OCI-LY3 (cell line): ENCODE data around the gene SLC7A5.
A peak's percentile ranks its signal among the peaks of the same experiment; 100 is the strongest.

Experiments used
- H2AFZ ChIP-seq: fragments of 200-600, 300-600 bp; shearing (Covaris generic); 2 replicates; pipeline ENCODE4 v1.6.0; 2014; ENCODE audit warnings: antibody characterized with exemption, low read depth, low read length
- H3K27ac ChIP-seq: fragments of 200-600, 300-600 bp; sonication (generic); 2 replicates; pipeline ENCODE4 v1.5.1; 2014; ENCODE audit warnings: mild to moderate bottlenecking, low read length, moderate library complexity, mixed read lengths
- H3K27me3 ChIP-seq: fragments of 200-600, 300-600 bp; sonication (generic); 2 replicates; pipeline ENCODE4 v1.6.1; 2014; ENCODE audit warnings: low read depth, low read length, mixed read lengths
- H3K36me3 ChIP-seq: fragments of 200-600, 300-600 bp; sonication (generic); replicated peaks from 2 replicates; pipeline ENCODE3; 2014; ENCODE audit warnings: low read depth, low read length, mixed read lengths
- H3K4me1 ChIP-seq: fragments of 300-600, 200-600 bp; sonication (generic); 2 replicates; pipeline ENCODE4 v1.6.1; 2014; ENCODE audit warnings: low read length, mixed read lengths
- H3K4me2 ChIP-seq: fragments of 200-600, 300-600 bp; sonication (generic); 2 replicates; pipeline ENCODE4 v1.6.1; 2014; ENCODE audit warnings: low read length, mixed read lengths
- H3K4me3 ChIP-seq: fragments of 300-600, 200-600 bp; sonication (generic); 2 replicates; pipeline ENCODE4 v1.5.1; 2014; ENCODE audit warnings: antibody characterized with exemption, mild to moderate bottlenecking, low read length, moderate library complexity
- H3K79me2 ChIP-seq: fragments of 300-600, 200-600 bp; shearing (Covaris generic); 2 replicates; pipeline ENCODE4 v1.6.1; 2014; ENCODE audit warnings: mild to moderate bottlenecking, low read length, mixed read lengths
- H3K9ac ChIP-seq: fragments of 300-600, 200-600 bp; shearing (Covaris generic); 2 replicates; pipeline ENCODE4 v1.6.0; 2014; ENCODE audit warnings: mild to moderate bottlenecking, low read length, moderate library complexity
- H3K9me3 ChIP-seq: fragments of 200-600, 300-600 bp; shearing (Covaris generic); 2 replicates; pipeline ENCODE4 v1.6.1; 2014; ENCODE audit warnings: low read length, mixed read lengths; ENCODE audit not compliant: insufficient read depth
- H4K20me1 ChIP-seq: fragments of 200-600, 300-600 bp; sonication (generic); 2 replicates; pipeline ENCODE4 v1.6.1; 2016; ENCODE audit warnings: low read length, mixed read lengths; ENCODE audit not compliant: insufficient read depth
- CTCF ChIP-seq: fragments of 200-600, 300-600 bp; sonication (generic); IDR thresholded peaks from 2 replicates; pipeline ENCODE4 v1.5.1; 2014; ENCODE audit warnings: antibody characterized with exemption, low read length, low read depth
- EZH2phosphoT487 ChIP-seq: fragments of 200-600 bp; shearing (Covaris generic); IDR thresholded peaks from 2 replicates; pipeline ENCODE4 v1.6.1; 2018; ENCODE audit warnings: antibody characterized with exemption, mixed run types, low read depth

The SLC7A5 gene

GRCh38 chr16:87832741-87833502, 36.4 kb downstream of the SLC7A5 start:
- no peak overlapping the region for H3K4me3 ChIP-seq
- peak overlapping the region; percentile 44 for H3K4me2 ChIP-seq
- peaks cover 23% of the 10 kb centered on the region for H4K20me1 ChIP-seq

GRCh38 chr16:87832137-87832527, 37.2 kb downstream of the SLC7A5 start:
- Histone ChIP-seq H3K4me2 (no peak overlapping the region), H3K9ac (no peak overlapping the region), H3K4me3 (no peak overlapping the region), H3K27me3 (no peaks in the 10 kb centered on the region), H3K4me1 (peaks cover 41% of the 10 kb centered on the region), H4K20me1 (peaks cover 23% of the 10 kb centered on the region), H3K27ac (0 out of 2 replicates have a peak overlapping the region, but pooled peaks have one; percentile 47), H3K36me3 (peaks cover 64% of the 10 kb centered on the region), H3K79me2 (no peaks in the 10 kb centered on the region; the same call in 1 of the 2 replicates), H3K9me3 (no peaks in the 10 kb centered on the region), H2AFZ (no peak overlapping the region)
- TF ChIP-seq EZH2phosphoT487 (no peak), CTCF (no peak)

More at GRCh38 chr16:87832741-87833502, 36.4 kb downstream of the SLC7A5 start:
- no peak for TF ChIP-seq CTCF
- TF ChIP-seq EZH2phosphoT487, result no peak
- H3K4me1 ChIP-seq, result peaks cover 41% of the 10 kb centered on the region
- H3K27ac ChIP-seq, result peak overlapping the region; percentile 47
- no peaks in the 10 kb centered on the region; the same call in 1 of the 2 replicates for H3K79me2 ChIP-seq
- H3K36me3 ChIP-seq, result peaks cover 72% of the 10 kb centered on the region
- no peaks in the 10 kb centered on the region for H3K9me3 ChIP-seq
- H3K9ac ChIP-seq, result no peak overlapping the region; the same call in 1 of the 2 replicates
- H2AFZ ChIP-seq, result no peak overlapping the region
- no peaks in the 10 kb centered on the region for H3K27me3 ChIP-seq

DNA sequence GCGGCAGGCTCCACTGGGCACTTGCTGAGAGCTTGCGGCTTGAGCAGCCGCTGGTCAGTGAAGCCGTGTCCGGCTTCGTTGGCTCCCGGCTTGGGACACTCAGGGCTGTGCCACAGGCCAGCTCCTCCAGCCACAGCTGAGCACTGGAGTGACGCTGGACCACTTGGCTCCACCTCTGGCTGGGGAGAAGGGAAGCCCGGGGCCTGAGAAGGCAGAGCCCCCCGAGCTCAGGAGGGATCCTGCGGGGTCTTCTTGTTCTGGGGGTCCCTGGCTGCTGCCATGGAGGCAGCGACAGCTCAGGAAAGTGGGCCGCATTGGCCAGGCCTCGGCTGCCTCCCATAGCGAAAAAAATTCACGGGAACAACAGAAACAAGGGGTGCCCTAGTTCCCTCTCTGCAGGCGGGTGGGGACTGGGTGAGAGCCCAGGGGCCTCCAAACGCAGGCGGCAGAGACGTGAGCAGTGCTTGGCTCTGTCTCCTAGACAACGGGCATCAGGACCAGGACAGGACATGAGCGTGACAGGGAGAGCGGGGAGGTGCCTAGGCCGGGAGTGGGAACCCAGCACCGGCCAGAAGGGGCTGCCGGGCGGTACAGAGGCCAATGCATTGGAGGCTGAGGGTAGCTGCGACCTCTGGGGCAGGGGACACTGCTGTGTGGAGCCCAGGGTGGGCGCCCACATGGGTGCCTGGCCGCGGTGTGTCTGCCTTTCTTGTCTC, 37.7 kb downstream of the SLC7A5 start:
- Histone ChIP-seq H3K79me2 (no peaks in the 10 kb centered on the region; the same call in 1 of the 2 replicates), H3K9me3 (no peaks in the 10 kb centered on the region), H2AFZ (no peak overlapping the region), H3K36me3 (peaks cover 61% of the 10 kb centered on the region), H3K4me1 (peaks cover 41% of the 10 kb centered on the region), H3K4me3 (no peak overlapping the region), H3K4me2 (no peak overlapping the region), H3K27me3 (no peaks in the 10 kb centered on the region), H4K20me1 (peaks cover 23% of the 10 kb centered on the region), H3K9ac (no peak overlapping the region), H3K27ac (no peak overlapping the region)
- TF ChIP-seq CTCF, result no peak
- no peak for TF ChIP-seq EZH2phosphoT487

- peaks cover 56% of the 10 kb centered on the region for H3K36me3 ChIP-seq
- H4K20me1 ChIP-seq, result peaks cover 23% of the 10 kb centered on the region
- peaks cover 41% of the 10 kb centered on the region for H3K4me1 ChIP-seq
Observed at GRCh38 chr16:87830673-87831420, 38.5 kb downstream of the SLC7A5 start.

More at GRCh38 chr16:87830673-87831420, 38.5 kb downstream of the SLC7A5 start:
- H3K4me2 ChIP-seq, result no peak overlapping the region
- no peak overlapping the region for H3K9ac ChIP-seq
- TF ChIP-seq CTCF, result no peak
- no peak for TF ChIP-seq EZH2phosphoT487
- no peaks in the 10 kb centered on the region for H3K9me3 ChIP-seq
- H3K27ac ChIP-seq, result no peak overlapping the region
- H3K4me3 ChIP-seq, result no peak overlapping the region
- H3K27me3 ChIP-seq, result no peaks in the 10 kb centered on the region
- no peak overlapping the region for H2AFZ ChIP-seq
- no peaks in the 10 kb centered on the region; the same call in 1 of the 2 replicates for H3K79me2 ChIP-seq
